GM03348 (cell line): ENCODE results near the gene BID.

Source experiments
- DNase-seq: peaks from one replicate; pipeline ENCODE4 v3.0.0; 2012; ENCODE audit warnings: low spot score

BID gene

DNA sequence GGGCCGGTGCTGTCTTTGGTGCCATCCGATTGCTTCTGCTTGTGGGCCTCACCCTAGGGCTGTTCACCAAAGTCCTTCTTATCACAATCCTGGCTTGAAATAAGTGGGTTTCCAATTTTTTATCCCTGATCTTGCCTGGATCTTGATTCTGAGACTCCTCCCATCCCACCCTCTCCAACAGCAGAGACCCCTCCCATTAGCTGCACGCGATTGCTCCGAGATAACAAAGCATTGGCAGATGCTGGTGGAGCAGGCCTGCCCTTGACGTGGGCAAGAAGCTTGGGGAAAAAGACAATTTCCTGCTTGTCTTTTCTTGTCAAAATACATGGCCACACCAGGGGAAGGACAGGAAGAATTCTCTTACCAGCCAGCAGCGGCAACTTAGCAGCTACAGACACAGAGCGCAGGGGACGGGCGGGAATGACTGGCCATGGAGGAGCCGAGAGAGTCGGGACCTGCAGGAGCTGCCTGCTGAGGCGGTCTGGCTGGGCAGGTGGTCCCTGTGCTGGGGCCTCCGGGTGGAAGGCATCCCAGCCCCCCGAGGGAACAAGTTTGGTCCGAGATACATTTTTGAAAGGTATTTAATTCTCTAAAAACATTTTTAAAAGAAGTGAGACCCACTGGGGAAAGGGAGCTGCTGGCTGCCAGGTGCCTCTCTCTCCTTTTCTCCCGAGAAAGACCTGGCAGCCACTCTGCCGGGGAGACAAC, 9.7 kb upstream of the BID start:
- no peak for DNase-seq

DNA sequence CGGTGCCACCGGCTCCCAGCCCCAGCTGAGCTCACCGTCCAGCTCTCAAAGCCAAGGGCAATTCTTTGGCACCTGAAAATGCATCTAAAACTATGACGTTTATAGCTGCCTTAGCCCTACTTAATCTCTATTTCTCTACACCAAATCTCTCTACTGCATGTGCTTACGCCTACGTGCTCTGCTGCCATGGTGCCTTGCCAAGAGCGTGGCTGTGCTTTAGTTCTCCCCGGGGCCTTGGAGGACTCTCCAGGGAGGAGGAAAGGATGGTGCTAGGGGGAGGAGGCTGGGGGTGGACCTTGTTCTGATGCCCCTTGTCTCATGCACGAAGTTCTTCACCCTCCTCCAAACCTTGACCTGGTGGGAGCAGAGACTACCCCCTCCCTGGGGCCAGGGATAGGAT, 9.0 kb upstream of the BID start:
- DNase-seq = no peak

DNA sequence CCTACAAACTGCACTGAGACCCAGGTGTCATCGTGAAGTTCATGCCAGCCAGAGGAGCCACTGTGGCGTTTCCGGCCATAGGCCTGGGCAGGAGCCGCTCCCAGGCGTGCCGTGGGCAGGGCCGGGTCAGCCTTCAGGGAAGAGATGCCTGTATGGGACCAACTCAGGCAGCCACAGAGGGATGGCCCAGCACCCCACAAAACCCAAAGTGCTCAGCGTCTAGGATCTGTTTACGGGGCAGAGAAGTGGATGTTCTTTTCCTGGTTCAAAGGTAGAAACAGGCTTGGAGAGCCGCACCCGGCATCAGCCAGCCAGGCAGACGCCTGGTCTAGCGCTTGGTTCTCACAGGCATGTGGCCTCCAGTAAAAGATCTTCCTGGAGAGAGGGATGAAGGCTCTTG, 8.4 kb upstream of the BID start:
- DNase-seq = no peak

DNA sequence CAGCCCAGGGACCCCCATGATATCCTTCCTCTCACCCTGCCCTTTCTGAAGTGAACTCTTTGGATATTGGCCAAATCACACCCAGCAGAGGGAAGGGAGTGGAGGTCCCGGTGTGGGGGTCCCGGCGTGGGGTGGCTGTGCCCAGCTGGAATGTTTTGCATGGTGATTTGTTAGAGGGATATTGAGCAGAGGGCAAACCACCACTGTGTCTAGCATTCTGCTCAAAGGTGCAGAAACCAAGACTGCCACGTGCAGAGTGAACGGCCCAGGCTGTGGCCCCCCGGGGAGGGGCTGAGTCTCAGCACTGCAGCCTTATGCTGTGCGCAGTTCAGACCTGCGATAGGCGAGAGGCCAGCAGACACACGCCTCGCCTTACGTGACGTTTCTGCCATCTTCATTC, 7.9 kb upstream of the BID start:
- DNase-seq = no peak

DNA sequence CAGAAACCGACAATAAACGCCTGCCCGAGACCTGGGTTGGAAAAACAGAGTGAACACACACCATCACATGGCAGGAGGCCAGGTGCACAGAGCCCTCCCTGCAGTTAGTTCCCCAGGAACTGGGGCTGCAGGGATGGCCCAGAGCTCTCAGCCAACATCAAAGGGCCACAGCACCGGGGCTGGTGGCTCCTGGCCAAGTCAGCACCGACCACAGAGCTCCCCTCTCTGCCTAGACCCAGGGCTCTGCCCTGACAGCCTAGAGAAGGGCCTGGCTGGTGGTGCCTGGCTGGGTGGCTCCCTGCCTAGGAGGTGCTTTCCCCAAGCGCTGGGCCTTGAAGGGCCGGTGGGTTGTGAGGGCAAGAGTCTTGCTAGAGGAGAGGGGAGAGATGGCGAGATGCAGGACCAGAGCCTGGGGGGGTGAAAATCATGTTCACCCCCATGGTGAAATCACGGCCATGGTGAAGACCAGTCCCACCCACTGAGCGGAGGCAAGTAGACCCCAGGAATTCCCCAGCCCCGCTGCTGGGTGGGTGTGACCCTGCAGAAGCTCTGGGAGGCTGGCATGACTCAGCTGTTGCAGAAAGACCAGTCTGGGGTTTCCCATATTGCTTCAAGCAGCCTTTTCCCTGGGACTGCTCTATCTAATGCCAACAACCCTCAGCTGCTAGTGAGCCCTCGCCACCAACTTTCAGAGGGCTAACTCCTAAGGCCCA, 7.2 kb upstream of the BID start:
- DNase-seq = peak; percentile 92

DNA sequence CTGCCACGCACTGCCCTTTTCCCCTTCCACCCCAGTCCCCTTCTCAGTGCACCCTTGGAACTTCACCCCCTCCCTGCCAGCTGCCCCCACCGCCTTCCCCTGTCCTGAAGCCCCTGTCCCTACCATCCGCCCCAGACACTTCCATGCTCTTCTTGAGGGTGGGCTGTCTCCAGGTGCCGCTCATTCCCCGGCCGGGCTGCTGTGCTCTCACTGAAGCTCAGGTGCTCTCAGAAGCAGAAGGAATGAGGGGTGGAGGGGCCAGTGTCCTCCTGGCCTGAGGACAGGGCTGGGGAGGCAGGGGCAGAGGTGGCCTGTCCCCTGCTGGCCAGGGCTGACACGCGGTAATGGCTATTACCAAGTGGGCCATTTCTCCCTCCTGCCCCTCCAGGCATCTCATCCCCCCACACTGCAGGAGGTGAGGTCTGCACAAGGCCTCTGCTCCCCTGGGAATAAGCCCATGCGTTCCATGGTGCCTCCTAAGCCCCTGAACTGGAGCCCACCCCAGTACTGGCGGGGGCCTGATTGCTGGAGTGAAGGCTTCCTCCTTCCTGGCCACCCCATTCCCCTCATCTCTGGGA, 6.6 kb upstream of the BID start:
- no peak for DNase-seq

DNA sequence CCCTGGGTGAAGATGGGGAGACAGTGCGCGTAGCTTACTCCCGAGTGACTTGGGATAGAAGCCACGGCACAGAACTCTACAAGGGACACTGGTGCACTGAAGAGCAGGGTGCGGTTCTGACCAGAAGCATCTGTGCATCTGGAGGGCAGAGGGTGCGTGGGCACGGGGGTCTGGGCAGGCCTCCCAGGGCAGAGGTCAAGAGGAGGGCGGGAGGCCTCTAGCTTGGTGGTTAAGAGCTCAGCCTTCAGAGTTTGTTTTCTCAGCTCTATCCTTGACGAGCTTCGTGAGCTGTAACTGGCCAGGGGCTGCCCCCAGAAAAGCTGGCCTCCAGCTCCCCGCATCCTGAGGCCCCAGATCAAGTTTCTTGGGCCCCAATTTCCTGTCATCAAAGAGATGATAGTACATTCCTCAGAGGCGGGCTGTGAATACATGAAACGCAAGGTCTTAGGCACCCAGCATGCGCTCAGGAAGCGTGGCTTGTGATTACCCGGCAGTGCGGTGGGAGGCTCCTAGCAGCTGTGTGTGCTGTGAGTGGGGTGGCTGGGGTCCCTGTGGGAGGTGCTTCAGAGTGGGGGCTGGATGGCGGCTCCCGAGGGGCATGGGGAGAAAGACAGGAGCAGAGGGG, 6.0 kb upstream of the BID start:
- no peak for DNase-seq

DNA sequence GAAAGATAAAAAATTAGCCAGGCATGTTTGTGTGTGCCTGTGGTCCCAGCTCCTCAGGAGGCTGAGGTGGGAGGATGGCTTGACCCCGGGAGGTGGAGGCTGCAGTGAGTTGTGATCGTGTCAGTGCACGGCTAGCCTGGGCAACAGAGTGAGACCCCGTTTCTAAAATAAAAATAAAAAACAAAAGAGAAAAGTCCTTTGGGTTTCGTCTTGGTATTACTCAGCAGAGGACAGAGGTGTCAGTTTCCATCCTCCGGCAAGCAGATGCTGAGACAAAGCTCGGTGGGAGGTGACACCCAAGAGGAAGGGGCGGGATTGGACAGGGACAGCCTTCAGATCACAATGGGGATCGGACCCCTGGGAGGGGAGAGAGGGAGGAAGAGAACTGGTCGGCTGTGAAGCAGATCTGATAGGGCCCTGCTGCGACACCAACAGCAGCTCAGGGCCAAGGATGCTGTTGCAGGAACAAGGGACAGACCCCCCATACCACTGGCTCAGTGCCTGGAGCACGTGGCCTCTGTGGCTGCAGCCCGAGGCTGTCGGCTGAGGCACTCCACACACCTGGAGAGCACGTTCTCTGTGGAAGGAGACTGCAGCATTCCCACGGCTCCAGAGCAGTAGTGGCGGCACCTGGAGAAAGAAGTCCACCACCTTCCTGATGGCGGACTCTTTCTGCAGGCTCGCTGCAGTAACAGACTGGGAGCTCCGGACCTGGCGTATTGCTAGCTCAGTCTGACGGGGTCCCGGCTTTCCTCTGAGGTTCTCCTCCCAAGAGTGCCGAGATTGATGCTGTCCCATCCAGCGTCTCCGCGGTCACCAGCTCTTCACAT, 5.2 kb upstream of the BID start:
- DNase-seq = no peak

DNA sequence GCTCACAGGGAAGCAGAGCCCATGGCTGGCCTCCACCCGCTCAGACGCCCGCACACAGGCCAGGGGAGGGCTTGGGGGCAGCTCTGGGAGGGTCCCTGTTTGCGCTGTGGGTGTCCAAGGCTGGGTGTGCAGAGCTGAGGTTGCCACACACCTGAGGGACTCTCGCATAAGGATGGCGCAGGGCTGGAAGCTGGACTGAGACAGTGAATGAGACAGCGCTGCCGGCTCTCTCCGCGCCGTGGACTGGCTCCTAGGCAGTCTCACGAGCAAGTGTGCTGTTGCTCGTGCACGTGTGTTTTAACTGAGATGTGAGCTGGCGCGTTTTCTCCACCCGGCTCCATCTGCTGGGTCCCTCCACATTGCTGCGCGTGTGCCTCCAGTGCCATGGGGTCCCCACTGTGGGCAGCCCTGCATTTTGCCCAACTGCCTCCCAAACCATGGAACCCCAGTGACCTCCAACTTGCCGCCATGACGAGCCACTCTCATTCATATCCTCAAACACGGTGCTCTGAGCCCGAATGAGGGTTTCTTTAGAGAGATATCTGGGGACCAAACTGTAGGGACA, 4.2 kb upstream of the BID start:
- DNase-seq = no peak

DNA sequence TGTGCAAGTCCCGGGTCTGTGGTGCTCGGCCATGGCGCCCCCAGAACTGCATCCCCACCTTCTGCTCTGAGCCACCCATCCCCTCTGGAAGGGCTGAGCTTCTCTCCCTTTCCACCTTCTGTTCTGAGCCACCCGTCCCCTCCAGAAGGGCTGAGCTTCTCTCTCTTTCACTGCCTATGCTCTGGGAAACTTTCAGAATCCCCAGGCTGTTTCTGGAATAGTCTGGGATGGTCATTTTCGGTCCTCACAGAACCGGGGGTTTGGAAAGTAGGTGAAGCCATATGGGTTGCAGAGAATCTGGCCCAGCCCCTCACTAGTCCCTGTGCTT, 3.4 kb upstream of the BID start:
- DNase-seq = no peak

DNA sequence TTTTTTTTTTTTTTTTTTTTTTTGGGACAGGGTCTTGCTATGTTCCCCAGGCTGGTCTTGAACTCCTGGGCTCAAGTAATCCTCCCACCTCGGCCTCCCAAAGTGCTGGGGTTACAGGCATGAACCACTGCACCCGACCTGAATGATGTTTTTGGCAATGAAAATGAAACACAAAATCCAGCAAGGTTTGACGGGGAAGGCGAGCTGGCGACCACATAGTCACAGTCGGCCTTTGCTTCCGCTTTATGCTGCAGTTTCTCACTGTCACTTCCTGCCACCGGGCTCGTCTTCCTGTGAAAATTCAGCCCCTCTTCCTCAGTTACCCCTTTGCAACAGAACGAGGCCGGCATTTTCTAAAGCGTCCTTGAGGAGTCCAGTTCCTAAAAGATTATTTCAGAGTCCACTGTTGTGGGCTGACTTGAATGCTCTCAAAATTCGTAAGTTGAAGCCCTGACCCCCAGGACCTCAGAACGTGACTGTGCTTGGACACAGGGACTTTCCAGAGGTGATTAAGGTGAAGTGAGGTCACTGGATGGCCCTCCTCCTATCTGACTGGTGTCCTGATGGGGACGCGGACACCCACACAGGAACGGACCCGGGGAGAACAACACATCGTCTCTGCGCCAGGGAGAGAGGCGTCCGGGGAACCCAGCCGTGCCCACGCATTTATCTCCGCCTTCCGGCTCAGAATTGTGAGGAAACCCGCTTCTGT, 2.9 kb upstream of the BID start:
- DNase-seq = no peak

DNA sequence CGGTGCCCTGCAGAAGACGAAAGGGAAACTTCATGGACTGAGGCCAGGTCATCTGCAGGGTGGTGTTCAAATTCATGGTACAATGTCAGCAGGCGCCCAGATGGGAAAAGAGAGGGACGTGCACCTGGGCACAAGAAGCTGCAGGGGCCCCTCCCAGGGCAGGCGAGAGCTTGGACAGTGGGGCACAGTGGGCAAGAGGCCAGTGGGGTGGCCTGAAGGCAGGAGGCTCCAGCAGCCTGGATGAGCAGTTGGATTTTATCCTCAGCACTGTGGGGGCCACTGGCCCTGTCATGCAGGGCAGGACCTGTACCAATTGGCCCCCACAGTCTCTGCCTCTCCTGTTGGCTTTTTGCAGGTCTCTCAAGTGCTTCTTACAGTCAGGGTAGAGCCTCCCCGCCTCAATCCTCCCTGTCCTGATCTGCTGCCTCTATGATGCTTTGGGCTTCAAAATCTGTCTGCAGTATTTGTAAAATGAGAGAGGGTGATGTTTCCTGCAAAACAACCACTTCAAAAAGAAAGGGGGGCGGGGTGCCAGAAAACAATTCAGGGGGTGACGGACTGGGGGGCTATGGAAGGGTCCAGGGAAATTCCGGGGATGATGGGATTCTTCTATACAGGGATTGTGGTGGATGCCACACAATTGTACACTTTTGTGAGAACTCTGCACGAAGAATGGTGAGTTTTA, 1.7 kb upstream of the BID start:
- DNase-seq = no peak

DNA sequence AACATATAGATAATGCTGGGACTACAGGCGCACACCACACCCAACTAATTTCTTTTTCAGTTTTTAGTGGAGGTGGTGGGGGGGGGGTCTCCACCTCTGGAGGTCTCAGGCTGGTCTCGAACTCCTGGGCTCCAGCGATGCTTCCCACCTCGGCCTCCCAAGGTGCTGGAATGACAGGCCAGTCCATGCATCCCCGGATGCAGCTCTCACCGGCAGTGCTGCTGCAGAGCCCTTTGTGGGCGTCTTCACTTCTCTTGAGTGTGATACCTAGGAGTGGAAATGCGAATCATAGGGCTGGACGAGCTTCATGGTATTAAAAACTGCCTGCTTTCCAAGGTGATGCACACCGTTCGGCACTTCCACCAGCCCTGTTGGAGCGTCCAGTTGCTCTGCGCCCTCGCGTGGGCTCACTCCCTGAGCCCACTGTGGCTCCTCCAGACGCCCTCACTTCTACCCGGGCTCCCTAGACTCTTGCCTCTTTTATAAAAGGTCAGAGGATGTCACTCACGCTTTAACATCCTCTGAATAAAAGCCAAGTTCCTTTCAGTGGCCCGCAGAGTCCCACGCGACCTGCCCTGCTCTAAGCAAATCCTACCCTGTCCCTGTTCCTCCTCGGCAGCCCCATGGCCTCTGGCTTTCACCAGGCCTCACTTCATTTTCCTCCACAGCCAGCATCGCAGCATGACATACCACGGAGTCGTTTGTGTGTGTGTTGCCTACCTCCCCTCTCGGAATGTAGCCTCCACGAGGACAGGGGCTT, 837 bp upstream of the BID start:
- no peak for DNase-seq

DNA sequence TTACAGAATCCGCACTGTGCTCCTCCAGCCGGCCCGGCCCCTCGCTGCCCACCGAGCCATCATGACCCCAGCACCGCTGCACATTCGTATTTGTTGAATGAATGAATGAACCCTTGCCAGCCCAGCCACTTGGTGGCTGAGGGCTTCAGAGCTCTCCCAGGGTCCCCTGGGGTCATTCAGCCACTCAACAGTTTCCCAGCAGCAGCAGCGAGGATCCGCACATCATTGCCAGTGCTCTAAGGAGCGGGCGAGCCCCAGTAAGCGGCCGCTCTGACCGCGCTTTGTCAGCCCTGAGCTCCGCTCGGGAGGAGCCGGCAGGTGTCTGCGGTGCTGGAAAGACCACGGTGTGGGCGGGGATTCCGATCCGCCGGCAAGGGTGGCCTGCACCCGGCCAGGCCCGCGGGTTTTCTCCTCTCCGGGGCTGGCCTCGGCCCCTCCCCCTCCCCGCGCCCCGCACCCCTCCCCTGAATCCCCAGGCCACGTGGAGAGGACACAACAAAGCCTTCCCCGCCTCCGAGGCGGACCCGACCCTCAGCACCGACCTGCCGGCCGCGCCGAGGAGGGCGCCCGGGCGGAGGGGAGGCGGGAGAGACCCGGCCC, 563 bp downstream of the BID start:
- peak; percentile 68 for DNase-seq

DNA sequence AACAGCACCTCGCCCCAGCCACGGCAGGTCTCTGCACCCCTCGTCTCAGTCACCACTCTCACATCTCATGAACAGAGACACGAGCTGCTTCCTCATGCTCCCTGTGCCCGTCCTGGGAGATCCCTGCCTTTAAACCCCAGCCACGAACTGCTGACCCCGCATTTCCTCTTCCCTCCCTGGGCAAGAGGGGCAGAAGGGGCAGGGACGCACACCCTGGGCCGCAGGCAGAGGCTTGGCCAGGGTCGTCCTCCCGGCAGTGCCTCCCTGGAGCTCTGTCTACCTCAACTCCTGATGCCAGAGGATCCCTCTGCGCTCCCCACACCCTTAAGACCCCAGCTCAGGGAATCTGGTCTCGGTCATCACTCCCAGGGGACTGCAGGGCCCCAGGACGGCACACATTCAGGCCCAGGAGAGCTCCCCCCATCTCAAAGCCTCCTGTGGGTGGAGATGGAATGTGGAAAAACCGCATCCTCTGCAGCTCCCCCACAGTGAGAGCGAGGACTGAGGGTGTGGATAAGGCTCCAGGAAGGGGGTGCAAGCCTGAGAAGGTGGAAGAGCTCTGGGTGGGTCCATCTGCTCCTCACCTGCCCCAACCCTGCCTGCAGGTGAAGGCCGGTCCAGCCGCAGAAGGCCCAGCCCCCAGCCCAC, 1.2 kb downstream of the BID start:
- DNase-seq = peak; percentile 64

DNA sequence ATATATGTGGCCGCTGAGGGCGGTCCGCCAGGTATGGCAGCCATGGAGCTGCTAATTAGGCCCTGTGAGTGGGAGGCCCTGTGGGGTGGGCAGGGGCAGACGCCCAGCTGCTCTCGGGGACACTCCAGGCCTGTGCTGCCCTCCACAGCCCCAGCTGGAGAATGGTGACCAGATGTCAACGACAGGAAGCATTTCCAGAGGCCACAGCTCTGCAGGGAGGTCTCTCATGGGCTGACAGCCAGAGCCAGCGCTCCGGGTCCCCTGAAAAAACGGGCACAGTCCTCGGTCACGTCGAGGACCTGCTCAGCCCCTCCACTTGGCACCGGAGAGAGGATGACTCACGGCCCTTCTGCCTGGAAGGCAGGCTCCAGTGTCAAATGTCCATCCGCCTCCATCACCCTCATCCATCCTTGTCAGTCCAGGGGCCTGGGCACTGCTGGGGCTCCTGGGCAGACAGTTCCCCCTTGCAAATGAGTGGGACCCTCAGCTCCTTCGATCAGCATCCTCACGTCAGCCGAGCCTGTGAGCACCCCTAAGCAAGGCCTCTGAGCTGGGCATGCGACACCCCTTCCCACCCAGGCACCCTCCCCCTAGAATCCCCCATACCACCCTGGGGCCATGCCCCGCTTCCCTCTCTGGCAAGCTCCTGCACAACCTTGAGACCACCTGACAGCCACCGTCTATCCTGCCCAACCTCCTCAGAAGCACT, 1.9 kb downstream of the BID start:
- no peak for DNase-seq

DNA sequence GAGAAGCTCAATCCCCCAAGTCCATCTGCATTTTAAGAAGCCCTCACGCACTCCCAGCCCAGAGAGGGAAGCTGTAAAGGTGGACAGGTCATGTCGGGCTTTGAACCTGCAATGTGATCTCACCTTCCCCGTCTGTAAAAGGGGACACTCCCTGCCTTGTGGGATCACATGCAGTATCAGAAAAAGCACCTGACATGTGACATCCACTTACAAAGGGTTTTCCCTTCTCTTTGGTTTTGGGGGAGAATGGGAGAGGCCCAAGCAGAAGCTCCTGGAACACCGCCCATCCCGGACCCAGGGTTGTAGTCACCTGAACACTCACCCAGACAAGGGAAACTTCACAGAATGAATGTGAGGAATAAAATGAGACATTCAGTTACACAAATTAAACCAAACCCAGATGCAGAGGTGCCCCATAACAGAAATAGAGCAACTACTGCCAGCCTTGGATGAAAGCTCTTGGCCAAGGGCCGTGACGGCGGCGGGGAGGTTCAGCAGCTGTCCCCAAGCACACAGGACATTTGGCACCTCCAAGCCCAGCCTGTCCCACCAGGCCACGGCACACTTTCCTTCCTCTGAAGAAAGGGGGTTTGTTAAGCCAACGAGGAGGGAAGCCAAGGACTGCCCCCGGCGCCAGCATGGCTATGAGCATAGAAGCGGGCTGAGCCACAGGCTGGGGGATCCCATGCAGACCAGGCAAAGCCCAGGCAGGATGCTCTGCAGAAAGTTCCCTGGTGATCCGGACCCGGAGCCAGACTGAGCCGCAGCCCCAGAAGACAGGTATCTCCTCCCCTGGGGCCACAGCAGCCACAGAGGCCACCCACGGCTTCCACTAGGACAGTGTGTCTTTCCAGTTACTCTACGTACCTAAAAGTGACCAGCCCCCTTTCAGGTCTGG, 3.8 kb downstream of the BID start:
- DNase-seq = no peak

DNA sequence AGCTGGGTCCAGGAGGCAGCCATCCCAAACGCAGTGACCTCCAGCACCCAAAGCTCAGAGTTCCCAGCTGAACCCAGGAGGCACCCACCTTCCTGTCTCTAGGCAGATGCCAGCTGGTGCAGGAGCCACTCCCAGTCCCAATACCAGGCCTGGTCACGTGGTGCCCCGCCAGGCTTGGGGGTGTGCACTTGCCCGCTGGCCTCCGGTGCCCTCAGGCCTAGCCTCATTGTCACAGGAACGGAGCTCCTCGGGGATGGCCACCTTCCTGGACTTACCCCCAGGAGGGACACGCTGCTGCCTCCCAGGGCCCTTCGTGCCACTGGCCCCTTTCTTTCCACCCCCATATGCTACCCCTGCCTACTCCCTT, 4.6 kb downstream of the BID start:
- no peak for DNase-seq
